Caco-2 (cell line): Measurements from ENCODE around the gene NDUFB7. TPM values are rescaled to one million over a fixed set of nuclear protein-coding genes. Genes with fewer than 3 reads are reported as not detected.
A peak's percentile ranks its signal among the peaks of the same experiment; 100 is the strongest.
"Not testable (repeated sequence)": the region's sequence is repeated elsewhere in the genome, so short reads cannot be mapped to it uniquely, and the experiment has no call there.

Experiments
- BruUV-seq: library from RNA; stranded (reverse); fragments of 400-500 nt; replicated peaks from 2 replicates; lab custom pipeline; 2021; lab: Mats Ljungman, UMichigan
- CTCF ChIA-PET: fragments of 300-600 bp; sonication (Branson Sonifier 250); formaldehyde crosslinking; loops from one replicate; lab custom pipeline; 2022; ENCODE audit warnings: antibody characterized with exemption; lab: Charles Lee
- POLR2A ChIA-PET: fragments of 300-600 bp; sonication (Branson Sonifier 250); formaldehyde crosslinking; loops from one replicate; lab custom pipeline; 2022; ENCODE audit warnings: antibody characterized with exemption; lab: Charles Lee
- DNase-seq, 2 experiments: peaks; one replicate each; pipeline versions ENCODE4 v3.0.0 to v3.0.0-alpha.2; 2020 to 2022
- H3K27me3 ChIP-seq: replicated peaks from 2 replicates; pipeline ENCODE4 v1.6.0; 2011; ENCODE audit warnings: low read length; ENCODE audit not compliant: control insufficient read depth, insufficient read depth
- H3K36me3 ChIP-seq: 2 replicates; pipeline ENCODE4 v1.5.1; 2011; ENCODE audit warnings: low read length; ENCODE audit not compliant: control insufficient read depth, insufficient read depth
- H3K4me1 ChIP-seq: fragments of 250-450 bp; sonication (Bioruptor Pico); 2 replicates; pipeline ENCODE4 v1.5.1; 2020; ENCODE audit warnings: mild to moderate bottlenecking
- H3K4me3 ChIP-seq: 2 replicates; pipeline ENCODE4 v1.5.1; 2011; ENCODE audit warnings: low read depth, mild to moderate bottlenecking, control low read depth, low read length
- H3K9me3 ChIP-seq: fragments of 250-450 bp; sonication (Bioruptor Pico); 2 replicates; pipeline ENCODE4 v1.5.1; 2020; ENCODE audit warnings: mild to moderate bottlenecking, moderate library complexity
- H3K27ac Mint-ChIP-seq: one replicate; pipeline ENCODE4 v1.8.0; 2022; ENCODE audit warnings: mixed read lengths; ENCODE audit not compliant: unreplicated experiment
- H3K27me3 Mint-ChIP-seq: one replicate; pipeline ENCODE4 v1.8.0; 2022; ENCODE audit warnings: mixed read lengths; ENCODE audit not compliant: insufficient read depth, unreplicated experiment
- H3K36me3 Mint-ChIP-seq: one replicate; pipeline ENCODE4 v1.8.0; 2022; ENCODE audit warnings: mild to moderate bottlenecking, mixed read lengths; ENCODE audit not compliant: insufficient read depth, unreplicated experiment
- H3K4me1 Mint-ChIP-seq: one replicate; pipeline ENCODE4 v1.8.0; 2022; ENCODE audit warnings: low read depth, mixed read lengths; ENCODE audit not compliant: unreplicated experiment
- H3K4me3 Mint-ChIP-seq: one replicate; pipeline ENCODE4 v1.8.0; 2022; ENCODE audit warnings: mild to moderate bottlenecking, moderate library complexity, mixed read lengths; ENCODE audit not compliant: unreplicated experiment
- H3K9me3 Mint-ChIP-seq: one replicate; pipeline ENCODE4 v1.8.0; 2022; ENCODE audit warnings: mixed read lengths; ENCODE audit not compliant: unreplicated experiment
- CTCF ChIP-seq, 2 experiments: fragments of 200-600 bp in 1 of 2; IDR thresholded peaks; 1 replicate in 1 of 2; 2 replicates in 1 of 2; pipeline versions ENCODE4 v1.5.1 to v1.8.0; 2011 to 2022; ENCODE audit warnings: antibody characterized with exemption in 1 of 2, control low read depth in 1 of 2, inconsistent platforms in 1 of 2, low read depth in 1 of 2, low read length in 1 of 2, mild to moderate bottlenecking in 1 of 2, moderate library complexity in 1 of 2; ENCODE audit not compliant: insufficient read depth in 1 of 2, severe bottlenecking in 1 of 2, unreplicated experiment in 1 of 2
- intact Hi-C: fragments of 100-400 bp; cut with micrococcal nuclease; formaldehyde crosslinking; loops from one replicate; pipeline ENCODE4 v1.10.0; 2022; ENCODE audit not compliant: unreplicated experiment
- total RNA-seq: library from RNA; stranded (reverse); gene quantifications from 2 replicates; pipeline ENCODE4 v1.2.3, GENCODE V29; 2022

The NDUFB7 gene
- total RNA-seq, 1 experiment from 2014 or later = 158 TPM

GRCh38 chr19:14553042-14553938 lies 18.6 kb downstream of the NDUFB7 start:
- Mint-ChIP-seq H3K4me1 (peaks cover 13% of the 10 kb centered on the region), H3K9me3 (no peaks in the 10 kb centered on the region), H3K36me3 (peaks cover 42% of the 10 kb centered on the region), H3K27me3 (no peaks in the 10 kb centered on the region), H3K4me3 (no peak overlapping the region), H3K27ac (peak overlapping the region; percentile 44)
- POLR2A ChIA-PET = no interaction called here
- peaks cover 14% of the 10 kb centered on the region for H3K4me1 ChIP-seq
- no peaks in the 10 kb centered on the region for H3K9me3 ChIP-seq
- H3K27me3 ChIP-seq = no peaks in the 10 kb centered on the region
- BruUV-seq = no TSS peak
- no peak for DNase-seq
- no peak overlapping the region for H3K4me3 ChIP-seq
- intact Hi-C loops = no loop called here
- TF ChIP-seq CTCF (IDR thresholded peaks at IDR 0.05; ENCODE audit: insufficient read depth in 1 of 2, low read depth in 1 of 2, low read length in 1 of 2, severe bottlenecking in 1 of 2, unreplicated experiment in 1 of 2) = no peak
- H3K36me3 ChIP-seq = peaks cover 1% of the 10 kb centered on the region; the same call in 1 of the 2 replicates
- CTCF ChIA-PET = no interaction called here

GRCh38 chr19:14552006-14552360 lies 19.9 kb downstream of the NDUFB7 start:
- CTCF ChIA-PET = interaction anchor here (0.6 to 1.3 kb wide), 9 partner anchors 14 to 415 kb away, joined by 3 to 7 read pairs (median 3); partner anchors contain the start of genes ASF1B, DNAJB1 and GIPC1
- H3K36me3 ChIP-seq, BruUV-seq, DNase-seq, H3K9me3 Mint-ChIP-seq, H3K27ac Mint-ChIP-seq, H3K9me3 ChIP-seq, H3K4me3 ChIP-seq, H3K4me3 Mint-ChIP-seq, H3K27me3 Mint-ChIP-seq, intact Hi-C loops, H3K27me3 ChIP-seq: not testable (repeated sequence)
- H3K4me1 Mint-ChIP-seq = peaks cover 13% of the 10 kb centered on the region
- POLR2A ChIA-PET = interaction anchor here (0.5 to 1.0 kb wide), 3 partner anchors 14 to 22 kb away, joined by 3 to 5 read pairs (median 4); no protein-coding TSS in a partner anchor
- peaks cover 42% of the 10 kb centered on the region for H3K36me3 Mint-ChIP-seq
- peaks cover 14% of the 10 kb centered on the region for H3K4me1 ChIP-seq

GRCh38 chr19:14551134-14552005 lies 20.5 kb downstream of the NDUFB7 start:
- H3K9me3 ChIP-seq, H3K27me3 ChIP-seq, H3K36me3 ChIP-seq, H3K4me3 Mint-ChIP-seq, H3K27me3 Mint-ChIP-seq, H3K9me3 Mint-ChIP-seq, H3K4me3 ChIP-seq, BruUV-seq: not testable (repeated sequence)
- peak; percentile 87 to 90 for DNase-seq
- ChIA-PET POLR2A (interaction anchor here (0.5 to 1.0 kb wide), 3 partner anchors 15 to 22 kb away, joined by 3 to 5 read pairs (median 4); no protein-coding TSS in a partner anchor), CTCF (interaction anchor here (0.6 to 1.3 kb wide), 9 partner anchors 14 to 415 kb away, joined by 3 to 7 read pairs (median 3); partner anchors contain the start of genes ASF1B, DNAJB1 and GIPC1)
- H3K4me1 ChIP-seq = peaks cover 14% of the 10 kb centered on the region
- peaks cover 37% of the 10 kb centered on the region for H3K36me3 Mint-ChIP-seq
- TF ChIP-seq CTCF (IDR thresholded peaks at IDR 0.05; ENCODE audit: insufficient read depth in 1 of 2, low read depth in 1 of 2, low read length in 1 of 2, severe bottlenecking in 1 of 2, unreplicated experiment in 1 of 2) = peak in 1 of 2 experiments; percentile 60
- H3K4me1 Mint-ChIP-seq = peaks cover 13% of the 10 kb centered on the region
- intact Hi-C loops = loop anchor here (1.0 to 2.0 kb wide), 3 partner anchors 15 to 49 kb away; no protein-coding TSS in a partner anchor
- peak overlapping the region; percentile 20 for H3K27ac Mint-ChIP-seq
